HG02759 (cell line): ENCODE results near the gene GGACT.

ENCODE experiments used
- ATAC-seq: cut with Tn5 transposase; IDR thresholded peaks from one replicate; pipeline ENCODE4 v1.9.1; 2021; ENCODE audit warnings: mild to moderate bottlenecking, moderate library complexity; ENCODE audit not compliant: unreplicated experiment

GGACT gene

DNA sequence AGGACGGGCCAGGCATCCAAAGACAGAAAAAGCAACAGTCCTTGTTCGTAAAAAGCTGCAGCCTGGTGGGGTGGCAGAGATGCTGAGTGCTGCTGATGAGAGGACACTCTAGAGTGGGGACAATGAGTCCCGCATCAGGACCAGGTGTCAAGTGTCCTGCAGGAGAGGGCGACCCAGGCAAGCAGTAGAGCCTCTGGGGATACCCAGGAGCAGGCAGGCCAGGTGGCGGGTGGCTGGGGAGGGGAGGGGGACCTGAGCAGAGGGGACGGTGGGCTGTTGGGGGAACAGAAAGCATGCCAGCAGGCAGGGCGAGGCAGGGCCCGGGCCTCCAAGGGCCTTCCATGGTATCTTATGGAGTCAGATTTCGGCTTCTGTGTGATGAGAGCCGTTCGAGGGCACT lies 35.8 kb downstream of the GGACT start:
- ATAC-seq: no peak

DNA sequence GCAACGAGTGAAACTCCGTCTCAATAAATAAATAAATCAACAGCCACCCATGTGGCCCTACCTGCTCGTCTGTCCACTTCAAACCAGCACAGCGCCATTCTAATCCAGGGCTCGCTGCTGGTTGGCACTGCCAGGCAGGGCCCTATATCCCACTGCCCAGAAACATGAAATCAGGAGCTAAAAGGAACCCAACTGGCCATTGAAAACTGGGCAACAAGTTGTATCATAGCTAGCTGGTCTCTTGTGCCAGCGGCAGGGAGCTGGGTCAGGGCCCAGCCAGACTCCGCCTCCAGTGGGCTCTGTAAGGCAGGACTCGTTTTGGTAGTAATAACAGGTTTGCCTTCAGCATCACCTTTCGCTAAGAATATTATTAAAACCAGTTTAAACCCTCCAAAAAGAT lies 39.3 kb downstream of the GGACT start:
- ATAC-seq: no peak

GRCh38 chr13:100547791-100548201 lies 40.8 kb downstream of the GGACT start:
- ATAC-seq: no peak

- no peak for ATAC-seq
Observed at GRCh38 chr13:100546713-100547405, 41.7 kb downstream of the GGACT start.

DNA sequence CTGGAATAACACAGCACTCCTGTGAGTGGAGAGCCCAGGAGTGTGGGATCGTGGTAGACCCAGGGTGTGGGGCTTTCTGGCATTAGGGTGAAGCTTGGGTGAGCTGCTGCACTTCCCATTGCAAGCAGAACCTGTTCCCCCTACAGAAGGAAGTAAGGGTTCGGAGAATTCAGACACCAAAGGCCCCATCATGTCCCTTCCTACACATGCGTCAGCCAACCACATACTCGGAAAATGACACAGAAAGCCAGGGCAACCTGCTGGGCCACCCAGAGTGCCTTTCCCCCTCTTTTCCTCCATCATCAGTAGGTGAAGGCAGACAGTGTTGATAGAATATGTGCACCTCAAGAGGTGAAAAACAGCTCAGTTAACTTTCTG lies 42.9 kb downstream of the GGACT start:
- no peak for ATAC-seq

- ATAC-seq: no peak
Observed at GRCh38 chr13:100544866-100545683, 43.5 kb downstream of the GGACT start.

DNA sequence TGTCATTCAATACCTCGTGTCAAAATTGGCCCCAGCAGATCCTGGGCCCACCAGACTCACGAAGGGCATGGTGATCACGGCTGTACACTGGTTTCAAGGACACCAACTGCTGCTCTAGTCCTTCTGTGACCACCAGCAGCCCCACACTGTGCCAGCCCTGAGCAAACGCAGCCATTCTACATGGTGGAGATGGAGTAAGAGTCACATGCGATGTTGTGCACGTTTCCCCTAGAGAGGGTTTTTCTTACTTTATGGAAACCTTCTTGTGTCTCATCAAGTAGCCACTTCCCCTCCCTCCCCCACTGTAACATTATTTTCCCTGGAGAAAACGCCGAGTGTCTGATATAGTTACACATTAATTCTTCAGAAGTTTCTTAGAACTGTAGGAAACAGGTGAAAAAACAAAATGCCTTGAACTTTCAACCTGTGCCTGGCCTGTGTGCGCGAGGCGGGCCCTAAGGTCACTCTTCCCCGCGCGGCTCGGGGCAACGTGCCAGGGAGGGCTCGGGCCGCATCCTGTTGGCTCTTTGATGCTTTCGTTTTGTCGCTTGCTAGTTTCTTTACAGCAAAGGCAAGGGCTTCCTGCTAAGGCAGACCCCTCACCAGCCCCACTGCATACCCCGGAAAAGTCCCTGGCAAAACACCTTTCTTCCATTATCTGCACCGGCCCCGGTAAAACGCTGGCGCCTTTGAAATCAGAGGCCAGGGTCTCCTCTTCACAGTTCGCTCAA lies 44.6 kb downstream of the GGACT start:
- ATAC-seq: no peak

DNA sequence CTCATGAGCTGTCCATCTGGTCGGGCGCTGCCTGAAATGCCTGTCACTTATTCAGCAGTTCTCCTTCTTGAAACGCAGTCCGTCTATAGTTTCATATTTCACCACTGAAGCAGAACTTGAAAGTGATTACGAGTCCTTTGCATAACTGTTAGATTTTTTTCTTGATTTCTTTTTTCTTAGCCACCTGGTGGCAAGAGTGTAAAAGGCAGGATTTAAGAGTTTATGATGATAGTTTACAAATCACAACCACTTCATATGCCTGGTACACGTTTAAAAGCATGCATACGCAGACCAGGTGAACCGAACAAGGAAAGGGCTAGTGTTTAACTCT lies 45.8 kb downstream of the GGACT start:
- ATAC-seq: peak; percentile 62

GRCh38 chr13:100541897-100542825 lies 46.4 kb downstream of the GGACT start:
- ATAC-seq: no peak

DNA sequence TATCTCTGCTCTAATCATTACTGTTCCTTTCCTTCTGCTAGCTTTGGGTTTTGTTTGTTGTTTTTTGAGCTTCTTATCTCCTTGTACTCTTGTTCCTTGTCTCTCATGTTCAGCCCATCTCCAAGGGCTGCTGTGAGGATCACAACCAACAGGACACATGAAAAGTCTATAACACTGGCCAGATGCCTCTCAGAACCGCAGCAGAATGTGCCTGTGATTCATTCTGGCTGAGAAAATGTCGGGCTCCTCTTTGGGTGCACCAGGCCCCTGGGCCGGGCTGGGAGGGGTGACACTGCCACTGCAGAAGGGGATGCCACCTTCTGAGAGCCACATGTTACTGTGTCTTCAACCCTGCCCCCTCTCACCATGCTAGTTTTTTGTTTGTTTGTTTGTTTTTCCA lies 48.0 kb downstream of the GGACT start:
- ATAC-seq: no peak

GRCh38 chr13:100537951-100538462 lies 50.6 kb downstream of the GGACT start:
- no peak for ATAC-seq

DNA sequence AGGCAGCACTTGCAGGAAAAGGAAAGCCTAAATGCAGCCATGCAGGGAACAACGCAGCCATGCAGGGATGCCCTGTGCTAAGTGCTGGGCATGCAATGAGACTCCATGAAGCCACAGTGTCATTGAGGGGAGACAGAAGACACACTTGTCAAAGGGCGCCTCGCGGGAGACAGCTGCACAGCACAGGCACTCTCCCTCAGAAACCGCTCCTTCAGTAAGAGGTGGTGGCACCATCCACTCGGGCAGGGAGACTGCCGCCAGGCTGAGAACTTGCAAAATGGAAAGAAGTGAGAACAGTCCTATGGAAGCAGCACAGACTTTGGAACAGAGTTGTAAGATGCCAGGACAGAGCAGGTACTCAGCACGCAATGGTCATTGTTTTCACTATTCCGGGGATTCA lies 51.1 kb downstream of the GGACT start:
- no peak for ATAC-seq

- no peak for ATAC-seq
Observed at GRCh38 chr13:100536643-100537180, 51.9 kb downstream of the GGACT start.

DNA sequence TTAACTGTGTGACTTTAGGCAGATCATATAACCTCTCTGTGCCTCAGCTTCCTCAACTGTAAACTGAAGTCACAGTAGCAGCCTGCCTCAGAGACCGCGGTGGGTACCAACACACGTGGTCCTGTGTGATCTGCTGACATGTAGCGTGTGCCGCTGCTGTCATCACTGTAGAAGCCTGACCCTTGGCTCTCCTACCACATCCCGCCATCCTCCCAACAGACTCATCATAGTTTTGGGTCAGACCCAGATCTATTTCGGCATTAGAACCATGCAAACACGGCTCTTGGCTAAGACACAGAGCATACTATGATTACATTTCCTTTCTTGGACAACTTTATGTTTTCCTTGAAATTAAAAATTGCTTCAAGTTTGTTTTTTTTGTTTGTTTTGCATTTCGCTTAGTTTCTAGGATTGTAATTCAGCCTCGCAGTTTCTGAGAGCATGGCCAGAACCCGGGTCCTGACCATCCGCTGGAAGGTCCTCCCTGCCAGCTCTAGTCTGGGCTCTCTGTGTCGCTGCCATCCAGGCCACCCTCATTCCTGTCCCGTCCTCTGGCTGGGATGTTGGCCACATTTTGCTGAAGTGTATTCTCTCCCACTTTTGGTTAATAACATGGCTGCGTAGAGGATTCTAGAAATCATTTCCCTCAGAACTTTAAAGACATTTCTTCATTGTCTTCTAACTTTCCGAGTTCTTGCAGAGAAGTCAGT lies 53.0 kb downstream of the GGACT start:
- ATAC-seq: no peak

- ATAC-seq: no peak
Observed at GRCh38 chr13:100534911-100535310, 53.7 kb downstream of the GGACT start.

- ATAC-seq: no peak
Observed at GRCh38 chr13:100534147-100534843, 54.3 kb downstream of the GGACT start.

DNA sequence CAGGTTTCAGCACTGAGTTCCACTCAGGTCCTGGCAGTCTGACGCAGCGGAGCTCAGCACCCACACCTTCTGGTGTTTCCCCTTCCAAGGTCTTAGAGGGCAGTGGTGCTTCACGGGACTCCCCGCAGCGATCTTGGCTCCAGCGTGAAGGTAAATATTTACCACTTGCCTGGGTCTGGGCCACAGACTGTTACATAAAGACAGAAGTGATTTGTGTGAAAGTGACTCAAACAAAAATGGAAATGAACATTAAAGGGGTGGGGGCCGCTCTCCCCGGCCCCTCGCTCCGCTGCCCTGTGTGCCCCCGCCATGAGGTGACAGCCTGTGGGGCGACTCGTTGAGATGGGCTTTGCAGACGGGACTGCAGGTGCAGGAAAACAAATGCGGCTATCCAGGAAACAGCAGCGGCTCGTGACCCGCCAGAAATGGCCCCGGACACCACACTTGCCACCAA lies 55.0 kb downstream of the GGACT start:
- peak; percentile 66 for ATAC-seq

DNA sequence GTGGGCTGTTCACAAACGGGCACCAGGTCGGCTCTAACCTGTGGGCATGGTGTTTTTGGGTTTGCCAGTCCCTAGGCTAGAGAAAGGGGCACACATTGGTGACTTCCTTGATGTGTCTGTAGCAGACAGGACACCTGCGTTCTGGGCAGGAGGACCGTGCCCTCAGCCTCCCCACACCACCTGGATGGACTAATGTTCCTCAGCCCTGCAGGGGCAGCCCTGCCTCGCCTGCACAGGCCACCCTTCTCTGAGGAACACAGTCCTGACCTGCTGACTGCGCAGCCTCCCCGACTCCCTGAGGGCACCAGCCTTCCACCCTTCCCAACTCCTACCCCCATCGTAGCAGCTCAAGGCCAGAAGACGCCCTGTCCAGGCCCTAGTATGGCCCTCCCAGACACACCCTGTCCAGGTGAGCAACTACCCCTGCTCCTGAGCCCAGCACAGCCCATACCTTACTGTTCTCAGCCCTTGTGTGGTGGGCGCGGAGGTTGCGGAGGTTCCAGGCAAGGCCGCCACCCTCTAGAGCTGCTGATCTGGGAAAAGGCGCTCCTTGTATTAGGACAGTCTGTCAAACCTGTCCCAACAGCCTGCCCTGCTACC lies 55.7 kb downstream of the GGACT start:
- ATAC-seq: no peak
